Measurements from ENCODE around the gene UBE3B. TPM values are rescaled to one million over a fixed set of nuclear protein-coding genes. Genes with fewer than 3 reads are reported as not detected.

UBE3B gene
- total RNA-seq, 1 experiment from 2014 or later = 17.0 TPM

- peaks cover 23% of the 10 kb centered on the region for H3K36me3 ChIP-seq (replicated peaks; ENCODE audit: control insufficient read depth, insufficient read depth, low read length)
- H3K27me3 ChIP-seq (ENCODE audit: control insufficient read depth, insufficient read depth, low read length) = no peaks in the 10 kb centered on the region
- no peak overlapping the region for H3K4me3 ChIP-seq (ENCODE audit: insufficient read depth, low read depth, low read length)
- DNase-seq = no peak
Observed at GRCh38 chr12:109577311-109577710, 99.9 kb downstream of the UBE3B start.

GRCh38 chr12:109578330-109578927 lies 101.0 kb downstream of the UBE3B start:
- peaks cover 23% of the 10 kb centered on the region for H3K36me3 ChIP-seq (replicated peaks; ENCODE audit: control insufficient read depth, insufficient read depth, low read length)
- DNase-seq = no peak
- H3K27me3 ChIP-seq (ENCODE audit: control insufficient read depth, insufficient read depth, low read length) = no peaks in the 10 kb centered on the region
- H3K4me3 ChIP-seq (ENCODE audit: insufficient read depth, low read depth, low read length) = no peak overlapping the region

- no peak for DNase-seq
- Histone ChIP-seq H3K4me3 (ENCODE audit: insufficient read depth, low read depth, low read length) (no peak overlapping the region), H3K27me3 (ENCODE audit: control insufficient read depth, insufficient read depth, low read length) (no peaks in the 10 kb centered on the region), H3K36me3 (replicated peaks; ENCODE audit: control insufficient read depth, insufficient read depth, low read length) (peaks cover 23% of the 10 kb centered on the region)
Observed at GRCh38 chr12:109579639-109580038, 102.2 kb downstream of the UBE3B start.

GRCh38 chr12:109580272-109580671 lies 102.8 kb downstream of the UBE3B start:
- no peak overlapping the region for H3K4me3 ChIP-seq (ENCODE audit: insufficient read depth, low read depth, low read length)
- H3K36me3 ChIP-seq (replicated peaks; ENCODE audit: control insufficient read depth, insufficient read depth, low read length) = peaks cover 23% of the 10 kb centered on the region
- no peak for DNase-seq
- H3K27me3 ChIP-seq (ENCODE audit: control insufficient read depth, insufficient read depth, low read length) = no peaks in the 10 kb centered on the region

- Histone ChIP-seq H3K27me3 (ENCODE audit: control insufficient read depth, insufficient read depth, low read length) (no peaks in the 10 kb centered on the region), H3K36me3 (replicated peaks; ENCODE audit: control insufficient read depth, insufficient read depth, low read length) (peaks cover 21% of the 10 kb centered on the region), H3K4me3 (ENCODE audit: insufficient read depth, low read depth, low read length) (no peak overlapping the region)
- no peak for DNase-seq
Observed at GRCh38 chr12:109580684-109581333, 103.4 kb downstream of the UBE3B start.

- peak; percentile 47 for DNase-seq
- Histone ChIP-seq H3K36me3 (replicated peaks; ENCODE audit: control insufficient read depth, insufficient read depth, low read length) (peaks cover 19% of the 10 kb centered on the region), H3K4me3 (ENCODE audit: insufficient read depth, low read depth, low read length) (no peak overlapping the region), H3K27me3 (ENCODE audit: control insufficient read depth, insufficient read depth, low read length) (no peaks in the 10 kb centered on the region)
Observed at GRCh38 chr12:109581334-109581691, 103.9 kb downstream of the UBE3B start.

- H3K36me3 ChIP-seq (replicated peaks; ENCODE audit: control insufficient read depth, insufficient read depth, low read length) = peaks cover 19% of the 10 kb centered on the region
- H3K27me3 ChIP-seq (ENCODE audit: control insufficient read depth, insufficient read depth, low read length) = no peaks in the 10 kb centered on the region
- DNase-seq = no peak
- H3K4me3 ChIP-seq (ENCODE audit: insufficient read depth, low read depth, low read length) = no peak overlapping the region
Observed at GRCh38 chr12:109581856-109582255, 104.4 kb downstream of the UBE3B start.

GRCh38 chr12:109582636-109583035 lies 105.2 kb downstream of the UBE3B start:
- Histone ChIP-seq H3K4me3 (ENCODE audit: insufficient read depth, low read depth, low read length) (no peak overlapping the region), H3K36me3 (replicated peaks; ENCODE audit: control insufficient read depth, insufficient read depth, low read length) (peaks cover 13% of the 10 kb centered on the region), H3K27me3 (ENCODE audit: control insufficient read depth, insufficient read depth, low read length) (no peaks in the 10 kb centered on the region)
- peak; percentile 77 for DNase-seq

GRCh38 chr12:109583733-109584132 lies 106.3 kb downstream of the UBE3B start:
- no peak overlapping the region for H3K4me3 ChIP-seq (ENCODE audit: insufficient read depth, low read depth, low read length)
- DNase-seq = no peak
- H3K36me3 ChIP-seq (replicated peaks; ENCODE audit: control insufficient read depth, insufficient read depth, low read length) = peaks cover 6% of the 10 kb centered on the region

More at GRCh38 chr12:109583733-109584132, 106.3 kb downstream of the UBE3B start:
- no peaks in the 10 kb centered on the region for H3K27me3 ChIP-seq (ENCODE audit: control insufficient read depth, insufficient read depth, low read length)

Other genes starting within 250 kb of the UBE3B start
- 0.07 and 0.33 TPM in 2 replicates for gene FOXN4, start 168.3 kb upstream of the UBE3B start, total RNA-seq (2014; rRNA removed; shearing (Covaris generic))
- gene MYO1H, start 129.7 kb upstream of the UBE3B start, total RNA-seq (2014; rRNA removed; shearing (Covaris generic)) = 0.04 TPM in 1 of 2 replicates, not detected in the other
- gene KCTD10, start 334 bp upstream of the UBE3B start, total RNA-seq (2014; rRNA removed; shearing (Covaris generic)) = 25.8 and 28.9 TPM in 2 replicates
- gene MMAB, start 95.9 kb downstream of the UBE3B start, total RNA-seq (2014; rRNA removed; shearing (Covaris generic)) = 25.1 and 32.8 TPM in 2 replicates
- 33.4 and 47.1 TPM in 2 replicates for gene MVK, start 96.2 kb downstream of the UBE3B start, total RNA-seq (2014; rRNA removed; shearing (Covaris generic))
- gene FAM222A, start 236.2 kb downstream of the UBE3B start, total RNA-seq (2014; rRNA removed; shearing (Covaris generic)) = 2.5 and 3.7 TPM in 2 replicates

All from H7 (cell line).